MCF 10A (cell line): ENCODE data around the gene DOC2B. TPM values are rescaled to one million over a fixed set of nuclear protein-coding genes. Genes with fewer than 3 reads are reported as not detected.
"Not testable (repeated sequence)": the region's sequence is repeated elsewhere in the genome, so short reads cannot be mapped to it uniquely, and the experiment has no call there.

Experiments used
- BruUV-seq: library from RNA; stranded (reverse); fragments of 400-500 nt; replicated peaks from 2 replicates; lab custom pipeline; 2021; lab: Mats Ljungman, UMichigan
- CTCF ChIA-PET: fragments of 300-600 bp; sonication (Branson Sonifier 250); formaldehyde crosslinking; extraction: SDS; loops from one replicate; lab custom pipeline; 2021; ENCODE audit warnings: antibody characterized with exemption, inconsistent platforms; lab: Yijun Ruan, JAX
- POLR2A ChIA-PET: fragments of 300-600, 350-650 bp; sonication (Branson Sonifier 250); formaldehyde crosslinking; extraction: SDS; loops from one replicate; lab custom pipeline; 2020; ENCODE audit warnings: antibody characterized with exemption, inconsistent platforms; lab: Yijun Ruan, JAX
- DNase-seq: peaks from one replicate; pipeline ENCODE4 v3.0.0-alpha.2; 2018; ENCODE audit not compliant: unreplicated experiment
- H3K27ac Mint-ChIP-seq: one replicate; pipeline ENCODE4 v1.8.0; 2022; ENCODE audit warnings: mild to moderate bottlenecking, low read depth, mixed read lengths; ENCODE audit not compliant: unreplicated experiment
- H3K27me3 Mint-ChIP-seq: one replicate; pipeline ENCODE4 v1.8.0; 2022; ENCODE audit warnings: mixed read lengths; ENCODE audit not compliant: insufficient read depth, unreplicated experiment
- H3K36me3 Mint-ChIP-seq: one replicate; pipeline ENCODE4 v1.8.0; 2022; ENCODE audit warnings: mild to moderate bottlenecking, moderate library complexity, mixed read lengths; ENCODE audit not compliant: insufficient read depth, unreplicated experiment
- H3K4me1 Mint-ChIP-seq: one replicate; pipeline ENCODE4 v1.8.0; 2022; ENCODE audit warnings: mixed read lengths; ENCODE audit not compliant: insufficient read depth, unreplicated experiment
- H3K4me3 Mint-ChIP-seq: one replicate; pipeline ENCODE4 v1.8.0; 2022; ENCODE audit warnings: mild to moderate bottlenecking, moderate library complexity, mixed read lengths; ENCODE audit not compliant: unreplicated experiment
- H3K9me3 Mint-ChIP-seq: one replicate; pipeline ENCODE4 v1.8.0; 2022; ENCODE audit warnings: mixed read lengths; ENCODE audit not compliant: unreplicated experiment
- intact Hi-C: fragments of 100-400 bp; cut with micrococcal nuclease; formaldehyde crosslinking; loops from 2 replicates; pipeline ENCODE4 v1.14.1; 2022
- total RNA-seq: library from RNA; stranded (reverse); gene quantifications from 2 replicates; pipeline ENCODE4 v1.2.3, GENCODE V29; 2022
- TF ChIP-seq, protein P1 (sequence below): fragments of 200-600 bp; IDR thresholded peaks from one replicate; pipeline ENCODE4 v1.8.0; 2022; ENCODE audit warnings: antibody characterized with exemption, mild to moderate bottlenecking; ENCODE audit not compliant: unreplicated experiment

The DOC2B gene
- total RNA-seq, 1 experiment from 2014 or later: not detected

GRCh38 chr17:226108-227077 is 44.9 kb upstream of the DOC2B start:
- H3K9me3 Mint-ChIP-seq: no peaks in the 10 kb centered on the region
- peaks cover 11% of the 10 kb centered on the region for H3K27me3 Mint-ChIP-seq
- TF ChIP-seq, protein P1, sequence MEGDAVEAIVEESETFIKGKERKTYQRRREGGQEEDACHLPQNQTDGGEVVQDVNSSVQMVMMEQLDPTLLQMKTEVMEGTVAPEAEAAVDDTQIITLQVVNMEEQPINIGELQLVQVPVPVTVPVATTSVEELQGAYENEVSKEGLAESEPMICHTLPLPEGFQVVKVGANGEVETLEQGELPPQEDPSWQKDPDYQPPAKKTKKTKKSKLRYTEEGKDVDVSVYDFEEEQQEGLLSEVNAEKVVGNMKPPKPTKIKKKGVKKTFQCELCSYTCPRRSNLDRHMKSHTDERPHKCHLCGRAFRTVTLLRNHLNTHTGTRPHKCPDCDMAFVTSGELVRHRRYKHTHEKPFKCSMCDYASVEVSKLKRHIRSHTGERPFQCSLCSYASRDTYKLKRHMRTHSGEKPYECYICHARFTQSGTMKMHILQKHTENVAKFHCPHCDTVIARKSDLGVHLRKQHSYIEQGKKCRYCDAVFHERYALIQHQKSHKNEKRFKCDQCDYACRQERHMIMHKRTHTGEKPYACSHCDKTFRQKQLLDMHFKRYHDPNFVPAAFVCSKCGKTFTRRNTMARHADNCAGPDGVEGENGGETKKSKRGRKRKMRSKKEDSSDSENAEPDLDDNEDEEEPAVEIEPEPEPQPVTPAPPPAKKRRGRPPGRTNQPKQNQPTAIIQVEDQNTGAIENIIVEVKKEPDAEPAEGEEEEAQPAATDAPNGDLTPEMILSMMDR: no peak
- ChIA-PET CTCF (interaction anchor here (0.7 kb wide), 1 partner anchor 115 kb away, joined by 3 read pairs; no protein-coding TSS in a partner anchor), POLR2A (no interaction called here)
- no peak for DNase-seq
- BruUV-seq: no TSS peak
- H3K27ac Mint-ChIP-seq: no peak overlapping the region
- intact Hi-C loops: no loop called here
- no peaks in the 10 kb centered on the region for H3K36me3 Mint-ChIP-seq
- no peaks in the 10 kb centered on the region for H3K4me1 Mint-ChIP-seq
- no peak overlapping the region for H3K4me3 Mint-ChIP-seq

- Mint-ChIP-seq H3K27ac (no peak overlapping the region), H3K27me3 (peaks cover 11% of the 10 kb centered on the region), H3K36me3 (no peaks in the 10 kb centered on the region), H3K4me3 (no peak overlapping the region), H3K4me1 (no peaks in the 10 kb centered on the region), H3K9me3 (no peaks in the 10 kb centered on the region)
- CTCF ChIA-PET: no interaction called here
- BruUV-seq: no TSS peak
- DNase-seq: no peak
- POLR2A ChIA-PET: no interaction called here
- intact Hi-C loops: no loop called here
- TF ChIP-seq, protein P1: no peak
These were observed 44.1 kb upstream of the DOC2B start for GRCh38 chr17:225551-225950.

- H3K27me3 Mint-ChIP-seq: peaks cover 11% of the 10 kb centered on the region
- CTCF ChIA-PET: not testable (repeated sequence)
These were observed 43.1 kb upstream of the DOC2B start for GRCh38 chr17:224576-224975.

GRCh38 chr17:223723-224471 is 42.4 kb upstream of the DOC2B start:
- intact Hi-C loops: no loop called here
- no peak for DNase-seq
- POLR2A ChIA-PET: interaction anchor here (0.6 kb wide), 1 partner anchor 177 kb away, joined by 5 read pairs; no protein-coding TSS in a partner anchor
- no peaks in the 10 kb centered on the region for H3K9me3 Mint-ChIP-seq
- H3K27me3 Mint-ChIP-seq: peaks cover 11% of the 10 kb centered on the region
- H3K27ac Mint-ChIP-seq: no peak overlapping the region
- BruUV-seq: no TSS peak
- CTCF ChIA-PET: no interaction called here
- TF ChIP-seq, protein P1: no peak
- H3K4me3 Mint-ChIP-seq: no peak overlapping the region
- no peaks in the 10 kb centered on the region for H3K4me1 Mint-ChIP-seq
- H3K36me3 Mint-ChIP-seq: no peaks in the 10 kb centered on the region

More at GRCh38 chr17:224576-224975, 43.1 kb upstream of the DOC2B start:
- H3K4me1 Mint-ChIP-seq, BruUV-seq, POLR2A ChIA-PET, H3K9me3 Mint-ChIP-seq, intact Hi-C loops, DNase-seq, H3K4me3 Mint-ChIP-seq, H3K36me3 Mint-ChIP-seq, H3K27ac Mint-ChIP-seq: not testable (repeated sequence)
